K562 (cell line): ENCODE measurements around the gene VEGFA. TPM values are rescaled to one million over a fixed set of nuclear protein-coding genes. Genes with fewer than 3 reads are reported as not detected.

ENCODE experiments used
- CHD4 ChIP-seq: fragments of 200-600 bp; sonication (generic); IDR thresholded peaks from 3 replicates; pipeline ENCODE4 v1.6.1; 2012; ENCODE audit warnings: low read depth, mild to moderate bottlenecking, mixed read lengths, low read length, inconsistent platforms; ENCODE audit not compliant: insufficient read depth, insufficient replicate concordance, poor library complexity, severe bottlenecking
- DNMT1 ChIP-seq: fragments of 450-650 bp; IDR thresholded peaks from 2 replicates; pipeline ENCODE4 v1.6.1; 2016; ENCODE audit warnings: antibody characterized with exemption, mild to moderate bottlenecking
- GTF3C2 ChIP-seq: IDR thresholded peaks from 3 replicates; pipeline ENCODE4 v1.6.1; 2011; ENCODE audit warnings: borderline replicate concordance, mild to moderate bottlenecking, moderate library complexity; ENCODE audit not compliant: insufficient read length; ENCODE audit errors: extremely low read depth
- HEY1 ChIP-seq: fragments of 250-450 bp; sonication (Bioruptor Pico); IDR thresholded peaks from 2 replicates; pipeline ENCODE4 v1.5.0; 2020; ENCODE audit warnings: mild to moderate bottlenecking, moderate library complexity, borderline replicate concordance
- KLF13 ChIP-seq: fragments of 450-650 bp; IDR thresholded peaks from 2 replicates; pipeline ENCODE4 v1.6.1; 2016; ENCODE audit warnings: missing genetic modification characterization, low read depth, mild to moderate bottlenecking, missing compliant biosample characterization, moderate library complexity, borderline replicate concordance
- MIER1 ChIP-seq: fragments of 450-650 bp; IDR thresholded peaks from 2 replicates; pipeline ENCODE4 v1.6.1; 2016; ENCODE audit warnings: antibody characterized with exemption, mild to moderate bottlenecking, low read depth
- MLX ChIP-seq, 2 experiments: fragments of 450-650 bp in 1 of 2; sonication (generic) in 1 of 2; formaldehyde crosslinking; conservative IDR thresholded peaks; 2 replicates each; pipeline versions ENCODE4 v1.4.0 to v1.8.1; 2020 to 2022; ENCODE audit warnings: mild to moderate bottlenecking in 1 of 2, missing genetic modification reagents in 1 of 2
- MTA1 ChIP-seq: fragments of 450-650 bp; IDR thresholded peaks from 2 replicates; pipeline ENCODE4 v1.6.1; 2017; ENCODE audit warnings: borderline replicate concordance
- NKRF ChIP-seq: fragments of 450-650 bp; IDR thresholded peaks from 2 replicates; pipeline ENCODE4 v1.6.1; 2016; ENCODE audit warnings: borderline replicate concordance
- SMC3 ChIP-seq: conservative IDR thresholded peaks from 2 replicates; pipeline ENCODE4 v1.6.1; 2011; ENCODE audit warnings: low read depth, low read length, improper control_type of control experiment; ENCODE audit not compliant: insufficient read depth
- USF2 ChIP-seq: sonication (generic); formaldehyde crosslinking; IDR thresholded peaks from 2 replicates; pipeline ENCODE4 v1.5.0; 2020; ENCODE audit warnings: missing genetic modification reagents
- ZBTB12 ChIP-seq: fragments of 250-450 bp; sonication (Bioruptor Pico); IDR thresholded peaks from 2 replicates; pipeline ENCODE4 v1.4.0; 2020
- ZBTB17 ChIP-seq: fragments of 450-650 bp; formaldehyde crosslinking; IDR thresholded peaks from 2 replicates; pipeline ENCODE4 v1.4.0; 2020; ENCODE audit warnings: mild to moderate bottlenecking
- ZBTB43 ChIP-seq: sonication (generic); formaldehyde crosslinking; IDR thresholded peaks from 2 replicates; pipeline ENCODE4 v1.8.0; 2023; ENCODE audit warnings: mild to moderate bottlenecking, missing genetic modification reagents
- ZEB2 ChIP-seq: fragments of 450-650 bp; IDR thresholded peaks from 2 replicates; pipeline ENCODE4 v1.6.1; 2016
- ZKSCAN3 ChIP-seq: fragments of 250-450 bp; sonication (Bioruptor Pico); IDR thresholded peaks from 2 replicates; pipeline ENCODE4 v1.4.0; 2020
- ZKSCAN8 ChIP-seq: fragments of 200-800 bp; sonication (Bioruptor generic); IDR thresholded peaks from 2 replicates; pipeline ENCODE4 v1.6.1; 2016; ENCODE audit warnings: missing genetic modification characterization, missing compliant biosample characterization
- ZNF175 ChIP-seq: fragments of 200-800 bp; sonication (Bioruptor generic); IDR thresholded peaks from 2 replicates; pipeline ENCODE4 v1.6.1; 2016; ENCODE audit warnings: low read depth, mild to moderate bottlenecking, missing genetic modification characterization, missing compliant biosample characterization
- ZNF431 ChIP-seq: sonication (generic); formaldehyde crosslinking; IDR thresholded peaks from 2 replicates; pipeline ENCODE4 v1.8.0; 2022; ENCODE audit warnings: mild to moderate bottlenecking, missing genetic modification reagents
- ZNF75A ChIP-seq: fragments of 450-650 bp; formaldehyde crosslinking; IDR thresholded peaks from 2 replicates; pipeline ENCODE4 v1.4.0; 2020; ENCODE audit warnings: mild to moderate bottlenecking
- polyA plus RNA-seq, 8 experiments: library from polyadenylated mRNA; depleted of rRNA in 4 of 8; stranded (reverse) in 5 of 8; unstranded in 3 of 8; fragments of >200 nt; fragmentation: Nextera tagmentation in 2 of 8; fragmentation: Illumina TruSeq in 1 of 8; extraction: Ambion mirVana in 2 of 8; extraction: Trizol in 1 of 8; gene quantifications; 2 replicates each; pipeline versions ENCODE4 v1.2.1 to v1.2.3, GENCODE V29; 2011 to 2014; ENCODE audit warnings: inconsistent platforms in 1 of 8, missing spikeins in 1 of 8
- total RNA-seq, 7 experiments: library from RNA; depleted of rRNA in 6 of 7; stranded (reverse); fragments of >200 nt in 6 of 7; fragmentation: Illumina TruSeq in 2 of 7; extraction: Trizol in 2 of 7; gene quantifications; 2 replicates each; pipeline versions ENCODE4 v1.2.1 to v1.2.3, GENCODE V29; 2011 to 2021; ENCODE audit warnings: low replicate concordance in 1 of 7

VEGFA gene
- total and polyA plus RNA-seq, 9 of the 15 experiments (the other 6 are each of a cell fraction or from before 2014, with no cell fraction given) = 14.0 to 271 (median 124) TPM

GRCh38 chr6:43758617-43759050 is 11.4 kb upstream of the VEGFA start (continued):
- no peak for TF ChIP-seq KLF13 (tag)
- TF ChIP-seq ZEB2 = no peak
- no peak for TF ChIP-seq ZNF175 (CRISPR knock-in tag)
- TF ChIP-seq NKRF = no peak
- TF ChIP-seq ZBTB12 = no peak
- no peak for TF ChIP-seq ZKSCAN3 (CRISPR knock-in tag)
- TF ChIP-seq ZKSCAN8 (CRISPR knock-in tag) = no peak
- TF ChIP-seq SMC3 = peak; percentile 61; the same call in 1 of the 2 replicates
- no peak for TF ChIP-seq ZNF431 (CRISPR knock-in tag)
- TF ChIP-seq MIER1 = no peak
- no peak for TF ChIP-seq GTF3C2
- TF ChIP-seq USF2 = no peak
- TF ChIP-seq CHD4 = no peak
- no peak for TF ChIP-seq MTA1
- TF ChIP-seq ZNF75A (CRISPR knock-in tag) = no peak
- TF ChIP-seq MLX (CRISPR knock-in tag; conservative IDR thresholded peaks at IDR 0.05) = no peak
- TF ChIP-seq ZBTB17 (CRISPR knock-in tag) = 0 out of 2 replicates have a peak, but pooled peaks have one; percentile 21
- TF ChIP-seq HEY1 (CRISPR knock-in tag) = no peak
- TF ChIP-seq DNMT1 = no peak
- no peak for TF ChIP-seq ZBTB43 (CRISPR knock-in tag)
